Fibroblast of pulmonary artery (primary cell): ENCODE measurements around the gene CCDC40.

Source experiments
- DNase-seq: peaks from one replicate; pipeline ENCODE4 v3.0.0-alpha.2; 2010; ENCODE audit warnings: low read depth
- H3K4me3 ChIP-seq: replicated peaks from 2 replicates; pipeline ENCODE4 v1.5.1; 2011; ENCODE audit warnings: low read depth, mild to moderate bottlenecking, control low read depth, low read length, moderate library complexity
- TF ChIP-seq, protein P1 (sequence below): IDR thresholded peaks from 2 replicates; pipeline ENCODE4 v1.5.1; 2011; ENCODE audit warnings: mild to moderate bottlenecking, control low read depth, low read length, inconsistent platforms; ENCODE audit errors: missing control alignments

CCDC40 gene

DNA sequence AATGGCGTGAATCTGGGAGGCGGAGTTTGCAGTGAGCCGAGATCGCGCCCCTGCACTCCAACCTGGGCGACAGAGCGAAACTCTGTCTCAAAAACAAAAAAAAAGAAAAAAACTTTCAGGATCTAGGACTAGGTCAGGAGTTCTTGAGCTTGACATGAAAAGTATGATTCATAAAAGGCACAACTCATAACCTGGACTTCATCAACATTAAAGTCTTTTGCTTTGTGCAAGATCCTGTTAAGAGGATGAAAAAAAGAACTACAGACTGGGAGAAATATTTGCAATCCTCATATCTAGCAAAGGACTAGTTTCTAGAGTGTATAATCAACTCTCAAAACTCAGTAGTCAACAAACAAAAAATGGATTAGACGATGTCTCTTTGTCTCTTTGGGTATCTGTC lies 40.7 kb upstream of the CCDC40 start:
- TF ChIP-seq, protein P1, sequence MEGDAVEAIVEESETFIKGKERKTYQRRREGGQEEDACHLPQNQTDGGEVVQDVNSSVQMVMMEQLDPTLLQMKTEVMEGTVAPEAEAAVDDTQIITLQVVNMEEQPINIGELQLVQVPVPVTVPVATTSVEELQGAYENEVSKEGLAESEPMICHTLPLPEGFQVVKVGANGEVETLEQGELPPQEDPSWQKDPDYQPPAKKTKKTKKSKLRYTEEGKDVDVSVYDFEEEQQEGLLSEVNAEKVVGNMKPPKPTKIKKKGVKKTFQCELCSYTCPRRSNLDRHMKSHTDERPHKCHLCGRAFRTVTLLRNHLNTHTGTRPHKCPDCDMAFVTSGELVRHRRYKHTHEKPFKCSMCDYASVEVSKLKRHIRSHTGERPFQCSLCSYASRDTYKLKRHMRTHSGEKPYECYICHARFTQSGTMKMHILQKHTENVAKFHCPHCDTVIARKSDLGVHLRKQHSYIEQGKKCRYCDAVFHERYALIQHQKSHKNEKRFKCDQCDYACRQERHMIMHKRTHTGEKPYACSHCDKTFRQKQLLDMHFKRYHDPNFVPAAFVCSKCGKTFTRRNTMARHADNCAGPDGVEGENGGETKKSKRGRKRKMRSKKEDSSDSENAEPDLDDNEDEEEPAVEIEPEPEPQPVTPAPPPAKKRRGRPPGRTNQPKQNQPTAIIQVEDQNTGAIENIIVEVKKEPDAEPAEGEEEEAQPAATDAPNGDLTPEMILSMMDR: no peak

DNA sequence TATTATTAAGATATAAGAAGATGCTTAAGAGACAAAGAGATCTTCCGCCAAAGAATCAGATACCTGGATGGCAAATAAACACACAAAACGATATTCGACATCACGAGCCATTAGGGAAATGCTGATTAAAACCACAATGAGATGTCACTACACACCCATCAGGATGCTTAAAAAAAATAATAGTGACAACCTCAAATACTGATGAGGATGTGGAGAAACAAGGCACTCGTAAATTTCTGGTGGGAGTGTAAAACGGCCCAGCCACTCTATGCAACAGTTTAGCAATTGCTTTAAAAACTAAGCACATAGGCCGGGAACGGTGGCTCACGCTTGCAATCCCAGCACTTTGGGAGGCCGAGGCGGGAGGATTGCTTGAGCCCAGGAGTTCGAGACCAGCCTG lies 40.2 kb upstream of the CCDC40 start:
- DNase-seq: no peak
- no peak overlapping the region for H3K4me3 ChIP-seq

More for the DNA sequence above, 40.7 kb upstream of the CCDC40 start:
- no peak overlapping the region for H3K4me3 ChIP-seq
- no peak for DNase-seq

DNA sequence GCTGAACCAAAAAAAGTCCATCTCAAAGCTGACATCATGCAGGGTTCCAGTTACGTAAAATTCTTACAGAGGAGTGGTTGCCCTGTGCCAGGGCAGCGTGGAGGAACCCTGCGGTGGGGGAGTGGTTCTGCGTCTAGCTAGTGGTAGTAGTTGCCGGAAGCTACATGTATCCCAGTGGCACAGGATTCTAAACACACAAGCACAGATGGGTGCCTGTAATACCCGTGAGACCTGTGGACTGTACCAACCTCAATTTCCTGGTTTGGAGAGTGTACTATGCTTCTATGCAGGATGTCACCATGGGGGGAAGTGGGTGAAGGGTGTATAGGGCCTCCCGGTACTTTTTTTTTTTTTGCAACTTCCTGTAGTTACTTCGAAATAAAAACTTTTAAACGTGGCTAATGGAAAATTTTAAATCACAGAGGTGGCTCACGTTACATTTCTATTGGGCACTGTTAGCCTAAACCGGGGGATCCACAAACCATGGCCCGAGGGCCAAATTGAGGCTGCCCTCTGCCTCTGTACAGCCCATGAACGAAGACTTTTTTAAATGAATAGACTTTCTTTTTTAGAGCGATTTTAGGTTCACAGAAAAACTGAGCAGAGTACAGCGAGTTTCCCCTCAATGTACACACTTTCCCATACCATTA lies 39.3 kb upstream of the CCDC40 start:
- DNase-seq: no peak
- TF ChIP-seq, protein P1: no peak
- H3K4me3 ChIP-seq: no peak overlapping the region

More for the DNA sequence above, 40.2 kb upstream of the CCDC40 start:
- TF ChIP-seq, protein P1: no peak

DNA sequence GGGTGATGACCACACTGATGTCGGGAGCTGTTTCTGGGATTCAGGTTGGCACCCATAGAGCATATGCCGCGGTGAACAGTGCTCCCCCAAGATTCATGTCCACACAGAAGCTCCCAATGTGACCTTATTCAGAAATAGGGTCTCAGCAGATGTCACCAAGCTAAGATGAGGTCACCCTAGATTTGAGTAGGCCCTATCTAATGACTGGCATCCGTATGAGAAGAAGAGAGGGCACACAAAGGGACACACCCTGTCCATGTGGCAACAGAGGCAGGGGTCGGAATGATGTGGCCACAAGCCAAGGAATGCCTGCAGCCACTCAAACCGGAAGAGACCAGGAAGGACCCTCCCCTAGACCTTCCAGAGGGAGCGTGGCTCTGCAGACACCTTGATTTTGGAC lies 36.3 kb upstream of the CCDC40 start:
- DNase-seq: no peak
- TF ChIP-seq, protein P1: no peak
- H3K4me3 ChIP-seq: no peak overlapping the region

DNA sequence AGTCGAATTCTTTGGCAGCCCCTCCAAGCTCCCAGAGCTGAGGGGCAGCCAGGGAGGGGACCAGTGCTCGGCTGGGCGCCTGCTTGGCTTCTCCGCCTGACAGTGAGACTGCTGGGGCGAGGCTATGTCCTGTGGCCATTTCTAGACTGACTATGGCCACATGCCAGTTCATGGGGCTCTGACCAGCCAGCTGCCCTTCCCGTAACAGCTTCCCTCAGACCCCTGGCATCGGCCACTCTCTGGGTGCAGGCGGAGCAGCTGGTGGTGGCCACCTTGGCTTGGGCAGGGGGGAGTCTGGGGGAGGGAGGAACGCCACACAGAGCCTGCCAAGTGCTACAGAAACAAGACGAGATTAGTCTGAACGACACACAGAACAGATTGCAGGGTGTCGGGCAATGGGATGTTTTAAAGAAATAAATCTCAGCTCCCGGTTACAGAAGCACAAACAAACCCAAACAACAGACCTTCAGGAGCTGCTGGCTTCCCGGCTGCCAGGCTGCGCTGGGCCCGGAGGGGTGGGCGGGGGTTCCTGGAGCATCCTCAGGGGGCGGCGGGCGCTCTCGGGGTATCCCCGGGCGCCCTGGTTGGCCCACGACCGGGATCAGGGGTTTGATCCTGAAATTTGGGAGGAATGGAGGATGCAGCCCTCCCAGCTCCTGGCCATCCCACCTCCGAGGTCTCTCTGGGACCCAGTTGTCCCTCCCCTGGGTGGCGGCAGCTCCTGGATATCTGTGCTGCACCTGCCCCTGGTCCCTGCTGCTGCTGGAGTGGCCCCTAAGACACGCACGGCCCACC lies 35.3 kb upstream of the CCDC40 start:
- no peak overlapping the region for H3K4me3 ChIP-seq
- TF ChIP-seq, protein P1: no peak
- DNase-seq: no peak

DNA sequence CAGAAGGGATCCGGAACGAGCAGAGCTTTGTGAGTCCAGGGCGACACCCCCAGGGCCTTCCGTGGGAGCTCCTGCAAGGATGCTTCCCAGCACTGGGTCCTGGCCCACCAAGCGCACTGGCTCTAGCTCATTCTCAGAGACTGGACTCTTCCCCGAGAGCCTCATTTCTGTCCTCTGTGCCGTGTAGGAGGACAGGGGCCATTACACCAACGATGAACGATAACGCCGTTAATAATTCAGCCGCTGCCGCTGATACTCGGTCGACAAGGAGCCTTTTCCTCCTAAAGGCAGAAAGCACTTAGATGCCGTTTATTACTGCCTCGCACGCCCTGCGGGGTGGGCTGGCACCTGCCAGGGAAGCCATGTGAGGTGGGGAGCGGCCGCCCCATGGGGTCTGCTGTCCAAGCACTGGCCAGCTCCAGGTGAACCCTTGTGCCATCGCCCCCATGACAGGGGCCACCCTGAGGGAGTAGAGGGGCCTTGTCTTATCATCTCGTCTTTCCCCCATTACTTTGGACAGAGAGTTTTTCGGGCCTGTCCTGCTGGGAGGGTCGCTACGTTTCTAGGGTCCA lies 34.3 kb upstream of the CCDC40 start:
- TF ChIP-seq, protein P1: no peak
- no peak overlapping the region for H3K4me3 ChIP-seq
- DNase-seq: no peak
